ENCODE measurements around the gene KRT6A. TPM values are rescaled to one million over a fixed set of nuclear protein-coding genes. Genes with fewer than 3 reads are reported as not detected.
"Not testable (repeated sequence)": the region's sequence is repeated elsewhere in the genome, so short reads cannot be mapped to it uniquely, and the experiment has no call there.

The KRT6A gene
- total RNA-seq, 1 donor from 2014 or later = 0.62 TPM

DNA sequence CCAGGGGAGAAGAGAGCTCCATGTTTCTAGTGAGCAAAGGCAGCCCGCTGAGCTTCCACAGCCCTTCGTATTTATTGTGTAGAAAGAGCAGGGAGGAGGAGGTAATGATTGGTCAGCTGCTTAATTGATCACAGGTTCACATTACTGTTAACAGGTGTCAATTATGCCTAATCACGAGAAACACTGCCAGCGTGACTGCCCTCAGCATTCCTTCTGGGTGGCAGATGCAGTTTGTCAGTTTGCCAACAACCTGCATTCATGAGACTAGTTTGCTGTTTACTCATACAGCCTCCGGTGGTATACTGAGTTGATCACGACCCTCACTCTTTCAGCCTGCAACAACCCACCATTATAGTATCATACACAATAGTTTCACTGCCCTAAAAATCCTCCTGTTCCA is 7.5 kb upstream of the KRT6A start:
- not testable (repeated sequence) for DNase-seq

DNA sequence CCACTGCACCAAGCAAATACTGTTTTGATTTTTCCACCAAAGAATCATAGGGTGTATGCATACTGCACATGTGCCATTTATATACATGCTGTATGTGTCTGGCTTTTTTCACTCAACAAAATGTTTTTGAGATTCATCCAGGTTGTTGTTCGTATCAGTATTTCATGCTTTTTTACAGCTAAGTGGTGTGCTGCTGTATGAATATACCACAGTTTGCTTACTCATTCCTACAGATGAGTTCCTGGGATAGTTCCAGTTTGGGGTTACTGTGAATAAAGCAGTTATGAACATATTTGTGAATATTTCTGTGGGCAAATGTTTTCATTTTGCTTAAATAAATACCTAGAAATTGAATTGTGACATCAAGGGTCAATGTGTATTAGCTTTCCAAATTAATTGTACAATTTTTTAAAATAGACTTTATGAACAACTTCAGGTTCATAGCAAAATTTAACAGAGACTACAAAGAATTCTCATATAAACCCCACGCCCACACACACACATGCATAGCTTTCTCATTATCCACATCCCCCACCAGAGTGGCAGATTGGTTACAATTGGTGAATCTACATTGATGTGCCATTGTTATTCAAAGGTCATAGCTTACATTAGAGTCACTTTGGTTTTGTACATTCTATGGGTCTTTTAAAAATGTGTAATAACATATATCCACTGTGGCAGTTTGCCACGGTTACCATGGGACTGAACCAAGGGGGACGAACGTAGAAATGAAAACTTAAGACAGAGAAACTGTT is 6.9 kb upstream of the KRT6A start:
- no peak for DNase-seq

DNA sequence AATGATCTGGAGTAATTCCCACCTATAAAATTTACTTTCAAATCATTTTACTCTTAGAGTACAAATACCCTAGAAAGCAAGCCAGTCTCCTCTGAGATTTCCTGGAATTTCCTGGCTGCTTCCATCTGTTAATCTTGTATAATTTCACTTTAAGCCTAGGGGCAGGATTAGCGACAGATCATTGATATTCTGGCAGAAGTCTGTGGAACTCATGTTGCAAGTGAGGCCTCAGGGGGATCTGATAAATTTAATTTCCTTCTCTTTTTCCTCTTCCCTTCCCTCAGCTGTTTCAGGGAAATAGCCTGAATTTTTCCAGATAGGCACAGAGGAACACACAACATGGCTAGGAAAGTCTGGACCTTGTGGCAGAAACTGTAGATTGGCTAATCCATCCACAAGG is 5.9 kb upstream of the KRT6A start:
- no peak for DNase-seq

DNA sequence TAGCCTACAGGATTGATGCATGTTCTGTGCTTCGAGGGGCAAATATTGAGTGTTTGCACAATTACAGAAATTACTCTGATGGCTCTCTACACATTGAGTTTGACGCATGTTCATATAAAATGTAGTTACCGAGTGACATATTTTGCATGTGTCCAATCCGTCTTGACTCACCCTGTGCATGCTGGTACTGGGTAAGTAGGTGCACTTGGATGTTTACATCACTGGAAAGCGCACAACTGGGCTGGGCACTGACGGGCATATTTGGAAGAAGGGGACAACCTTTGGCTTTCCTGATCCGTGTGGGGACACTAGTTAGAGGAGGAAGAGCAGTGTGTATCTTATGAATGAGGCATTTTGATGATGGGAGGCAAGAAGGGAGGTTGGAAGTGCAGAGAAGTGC is 4.9 kb upstream of the KRT6A start:
- no peak for DNase-seq

DNA sequence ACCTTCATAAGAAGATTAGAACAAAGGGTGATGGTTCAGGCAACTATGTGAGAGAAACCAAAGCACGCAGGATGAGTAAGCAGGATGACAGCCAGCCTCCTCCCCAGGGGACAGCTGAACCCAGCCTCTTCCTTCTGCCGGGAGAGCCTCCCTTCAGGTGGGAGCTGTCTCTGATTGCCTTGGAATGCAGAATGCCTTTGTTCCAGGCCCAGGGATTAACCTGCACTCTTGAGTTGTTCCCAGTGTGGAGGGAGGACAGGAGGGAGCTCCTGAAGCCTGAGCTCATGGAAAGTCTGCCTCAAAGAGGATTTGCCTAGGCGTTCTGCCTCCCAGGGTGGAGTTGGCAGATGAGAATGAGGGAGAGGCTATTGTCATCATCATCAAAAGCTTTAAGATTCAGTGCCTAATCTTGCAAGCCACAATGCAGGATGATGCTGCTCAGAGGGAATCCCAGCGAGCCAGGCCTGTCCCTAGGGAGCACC is 3.6 kb upstream of the KRT6A start:
- DNase-seq = no peak

DNA sequence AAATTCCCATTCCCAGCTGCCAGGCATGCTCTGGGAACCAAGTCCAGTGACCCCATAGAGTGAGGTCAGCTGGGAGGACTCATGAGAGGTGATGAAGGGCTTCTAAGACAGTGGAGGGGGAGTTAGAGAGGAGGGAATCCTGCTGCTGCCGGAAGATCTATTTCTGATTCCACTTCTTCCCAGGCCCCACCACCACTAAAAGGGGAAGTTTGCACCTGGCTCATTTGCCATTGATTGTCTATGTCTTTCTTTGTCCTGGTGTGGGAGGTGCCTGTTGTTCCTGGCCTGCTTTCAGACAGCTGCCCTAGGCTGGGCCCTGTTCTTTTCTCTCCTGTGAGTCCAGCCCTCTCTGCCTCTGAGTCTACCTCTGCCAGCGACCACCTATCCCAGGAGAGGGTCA is 3.0 kb upstream of the KRT6A start:
- DNase-seq = no peak

DNA sequence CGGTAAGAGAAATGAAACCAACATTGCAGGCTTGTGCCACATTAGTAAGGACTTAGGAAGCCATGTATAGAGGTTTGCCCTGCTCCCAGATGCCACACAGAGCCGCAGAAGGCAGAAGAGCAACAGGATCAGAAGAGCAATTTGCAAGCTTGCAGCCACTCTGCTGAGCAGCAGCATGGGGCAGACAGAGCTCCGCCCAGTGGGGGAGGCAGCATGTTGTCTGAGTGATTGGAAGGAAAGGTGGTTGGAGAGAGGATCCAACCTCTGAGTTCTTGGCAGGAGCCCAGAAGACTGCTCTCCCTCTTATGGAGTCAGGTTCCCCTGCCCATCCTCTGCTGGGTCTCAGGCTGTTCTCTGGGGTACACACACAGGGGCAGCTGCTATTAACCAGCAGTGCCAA is 2.3 kb upstream of the KRT6A start:
- DNase-seq = no peak

DNA sequence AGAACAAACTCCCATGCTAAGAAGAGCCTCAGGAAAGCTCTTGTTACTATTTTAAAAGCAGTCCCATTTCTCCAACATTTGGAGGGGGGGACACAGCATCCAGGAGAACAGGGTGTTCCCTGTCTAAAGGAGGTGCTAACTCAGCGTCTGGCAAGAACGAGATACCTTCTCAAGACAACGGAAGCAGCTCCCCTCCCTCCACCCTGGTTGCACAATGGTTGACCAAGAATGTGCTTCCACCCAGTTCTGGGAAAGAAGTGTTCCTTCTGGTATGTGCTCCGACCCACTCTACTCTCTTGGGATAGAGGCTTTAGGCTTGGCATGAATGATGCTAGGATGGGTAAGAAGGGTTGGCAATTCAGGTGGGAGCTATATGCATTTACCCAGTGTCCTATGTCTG is 1.5 kb upstream of the KRT6A start:
- no peak for DNase-seq

DNA sequence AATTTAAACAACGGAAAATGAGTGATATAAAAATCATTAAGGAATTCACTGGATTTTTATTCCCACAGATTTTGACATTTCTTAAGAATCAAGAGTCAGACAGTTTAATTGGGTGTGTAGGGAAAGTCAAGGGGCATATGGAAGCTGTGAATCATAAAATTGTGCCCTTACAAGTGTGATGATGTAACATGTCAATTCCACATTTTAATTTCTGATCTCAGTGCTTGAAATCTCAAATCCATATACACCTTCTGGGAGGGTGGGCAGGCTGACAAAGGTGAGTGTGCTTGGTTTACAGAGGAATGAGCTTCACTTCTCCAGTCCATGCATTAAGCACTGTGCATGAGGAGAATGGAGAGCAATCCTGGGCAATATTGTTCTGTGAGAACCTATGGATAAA is 1.0 kb upstream of the KRT6A start:
- no peak for DNase-seq

DNA sequence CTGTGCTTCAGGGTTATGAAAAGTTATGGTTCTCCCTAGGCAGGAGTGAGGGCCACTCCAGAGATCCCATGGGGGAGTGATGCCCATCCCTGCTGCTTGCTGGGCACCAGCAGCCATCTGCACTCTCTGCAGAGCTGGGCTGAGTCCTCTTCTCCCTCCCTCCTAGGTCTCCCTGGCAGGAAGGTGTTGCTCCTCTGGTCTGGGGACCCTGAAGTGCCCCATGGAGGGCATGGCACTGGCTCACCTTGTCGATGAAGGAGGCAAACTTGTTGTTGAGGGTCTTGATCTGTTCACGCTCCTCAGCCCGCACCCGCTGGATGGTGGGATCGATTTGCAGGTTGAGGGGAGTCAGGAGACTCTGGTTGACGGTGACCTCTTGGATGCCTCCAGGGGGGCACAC is 652 bp downstream of the KRT6A start:
- not testable (repeated sequence) for DNase-seq

DNA sequence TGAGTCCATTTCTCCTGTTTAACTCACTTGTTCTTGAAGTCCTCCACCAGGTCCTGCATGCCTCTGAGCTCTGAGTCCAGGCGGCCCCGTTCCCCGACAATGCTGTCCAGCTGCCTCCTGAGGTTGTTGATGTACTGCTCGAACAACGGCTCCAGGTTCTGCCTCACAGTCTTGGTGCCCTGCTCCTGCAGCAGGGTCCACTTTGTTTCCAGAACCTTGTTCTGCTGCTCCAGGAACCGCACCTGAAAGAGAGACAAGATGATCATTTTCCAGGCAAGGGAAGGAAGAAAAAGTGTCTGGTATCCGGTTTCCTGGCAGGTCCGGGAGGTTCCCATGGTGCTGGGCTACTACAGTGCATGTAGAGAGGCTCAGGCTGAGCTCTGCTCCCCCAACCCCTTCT is 1.6 kb downstream of the KRT6A start:
- DNase-seq = not testable (repeated sequence)

DNA sequence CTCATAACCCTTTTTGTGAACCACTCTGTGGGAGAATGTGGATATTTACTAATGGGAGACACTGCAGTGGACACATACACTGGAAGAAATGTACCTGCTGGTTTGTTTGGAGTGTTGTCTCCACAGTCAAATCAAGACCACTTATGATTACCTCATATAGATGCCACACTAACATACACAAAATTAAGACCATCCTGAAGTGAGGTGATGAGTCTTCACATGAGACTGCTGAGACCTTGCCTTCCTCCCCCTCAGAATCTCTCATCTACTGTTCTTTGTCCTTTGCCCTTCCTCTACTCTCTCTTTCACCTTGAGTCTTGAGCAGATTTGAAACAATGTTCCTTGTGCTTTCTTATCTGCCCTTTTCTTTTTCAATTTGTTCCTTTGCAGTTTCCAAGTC is 4.3 kb downstream of the KRT6A start:
- no peak for DNase-seq

DNA sequence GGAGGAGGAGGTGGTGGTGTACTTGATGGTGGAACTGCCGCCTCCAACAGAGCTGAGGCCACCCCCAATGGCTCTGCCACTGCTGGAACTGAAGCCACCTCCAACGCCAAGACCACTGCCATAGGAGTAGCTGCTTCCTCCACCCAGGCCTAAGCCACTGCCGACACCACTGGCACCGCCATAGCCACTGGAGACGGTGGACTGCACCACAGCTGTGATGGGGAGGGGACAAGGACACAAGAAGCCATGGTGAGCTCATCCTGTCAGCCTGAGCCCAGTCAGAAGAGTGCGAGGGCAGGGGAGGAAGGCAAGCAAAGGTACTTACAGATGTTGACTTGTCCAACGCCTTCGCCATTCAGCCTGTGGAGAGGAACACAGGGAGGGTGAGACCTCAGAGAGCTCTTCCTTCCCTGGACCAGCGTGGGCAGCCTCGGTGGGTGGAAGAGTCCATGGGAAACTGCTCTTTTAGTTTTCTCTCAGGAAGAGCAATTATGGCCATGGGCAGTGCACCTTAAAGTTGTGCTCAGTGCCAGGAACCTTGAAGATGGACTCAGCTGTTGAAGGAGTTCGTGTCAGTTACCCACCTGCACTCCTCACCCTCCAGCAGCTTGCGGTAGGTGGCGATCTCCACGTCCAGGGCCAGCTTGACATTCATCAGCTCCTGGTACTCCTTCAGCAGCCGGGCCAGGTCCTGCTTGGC is 5.2 kb downstream of the KRT6A start:
- DNase-seq = not testable (repeated sequence)

DNA sequence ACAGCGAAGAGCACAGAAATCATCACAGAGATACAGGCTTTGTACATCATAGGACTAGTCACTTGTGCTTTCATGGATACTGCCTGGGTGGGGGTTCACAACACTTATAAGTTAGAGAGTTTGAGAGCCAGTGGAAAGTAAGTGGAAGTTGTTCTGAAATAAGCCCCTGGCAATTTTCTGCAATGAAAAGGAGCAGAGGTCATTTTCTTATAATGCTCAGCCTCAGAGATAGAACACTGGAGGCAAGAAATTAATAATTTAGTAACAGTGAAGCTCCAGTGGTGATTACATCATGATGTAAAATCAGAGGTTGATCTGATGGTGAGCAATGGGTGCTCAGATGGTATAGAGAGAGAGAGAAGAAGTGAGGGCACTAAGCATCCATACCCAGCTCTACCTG is 5.8 kb downstream of the KRT6A start:
- DNase-seq = no peak

DNA sequence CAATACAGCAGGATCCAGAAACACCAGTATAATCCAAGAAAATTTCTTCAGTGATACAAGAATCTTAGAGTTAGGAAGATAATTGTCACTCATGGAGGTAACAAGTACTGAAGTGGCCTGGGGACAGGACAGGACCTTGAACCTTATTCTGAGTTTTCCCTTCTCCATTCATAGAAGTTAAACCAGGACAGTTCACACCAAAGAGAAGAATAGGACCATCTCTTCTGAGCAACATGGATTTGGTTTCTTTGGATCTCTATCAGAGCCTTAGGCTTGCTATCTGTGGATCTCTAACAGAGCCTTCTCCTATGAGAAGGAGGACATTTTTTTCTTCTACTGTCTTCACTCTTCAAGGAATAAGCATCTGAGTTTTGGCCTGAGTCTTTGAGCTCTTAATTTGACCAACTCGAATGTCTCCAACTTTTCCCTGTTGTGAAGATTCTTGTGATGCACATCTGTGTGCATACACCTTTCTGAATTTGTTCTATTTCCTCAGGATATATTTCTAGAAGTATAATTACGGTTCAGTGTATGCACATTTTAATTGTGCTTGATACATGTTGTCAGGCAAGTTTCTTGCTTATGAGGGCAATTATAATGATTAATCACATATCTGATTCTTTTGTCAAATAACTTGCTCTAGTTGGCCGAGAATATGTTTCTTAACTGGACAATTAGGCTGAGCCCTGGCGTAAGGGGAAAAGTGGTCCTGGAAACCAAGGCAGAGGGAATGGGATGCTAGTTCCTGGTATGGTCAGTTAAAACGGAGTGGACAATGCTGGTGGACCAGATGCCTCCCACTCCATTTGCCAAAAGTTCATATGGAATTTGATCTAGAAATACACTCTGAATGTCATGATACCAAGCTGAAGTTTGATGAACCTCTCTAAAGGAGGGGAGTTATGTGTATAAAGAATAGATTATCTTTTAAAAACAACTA is 6.6 kb downstream of the KRT6A start:
- DNase-seq = no peak

DNA sequence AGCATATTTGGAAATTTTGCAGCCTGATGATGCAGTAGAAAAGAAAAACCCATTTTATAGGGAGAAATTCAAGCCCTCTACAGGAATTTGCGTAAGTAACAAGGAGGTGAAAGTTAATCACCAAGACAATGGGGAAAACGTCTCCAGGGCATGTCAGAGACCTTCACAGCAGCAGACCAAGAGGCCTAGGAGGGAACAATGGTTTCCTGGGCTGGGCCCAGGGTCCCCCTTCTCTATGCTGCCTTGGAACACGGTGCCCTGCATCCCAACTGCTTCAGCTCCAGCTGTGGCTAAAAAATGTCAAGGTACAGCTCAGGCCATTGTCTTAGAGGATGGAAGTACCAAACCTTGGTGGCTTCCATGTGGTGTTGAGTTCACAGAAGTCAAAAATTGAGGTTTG is 13.0 kb downstream of the KRT6A start:
- DNase-seq = no peak

DNA sequence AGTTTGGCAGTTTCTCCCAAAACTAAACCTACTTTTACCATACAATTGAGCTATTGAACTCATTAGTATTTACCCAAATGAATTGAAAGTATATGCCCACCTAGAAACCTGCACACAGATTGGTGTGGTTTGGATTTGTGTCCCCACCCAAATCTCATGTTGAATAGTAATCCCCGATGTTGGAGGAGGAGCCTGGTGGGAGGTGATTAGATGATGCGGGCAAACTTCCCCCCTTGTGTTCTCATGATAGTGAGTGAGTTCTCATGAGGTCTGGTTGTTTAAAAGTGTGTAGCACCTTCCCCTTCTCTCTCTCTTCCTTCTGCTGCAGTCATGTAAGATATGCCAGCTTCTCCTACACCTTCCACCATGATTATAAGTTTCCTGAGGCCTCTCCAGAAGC is 15.4 kb downstream of the KRT6A start:
- no peak for DNase-seq

DNA sequence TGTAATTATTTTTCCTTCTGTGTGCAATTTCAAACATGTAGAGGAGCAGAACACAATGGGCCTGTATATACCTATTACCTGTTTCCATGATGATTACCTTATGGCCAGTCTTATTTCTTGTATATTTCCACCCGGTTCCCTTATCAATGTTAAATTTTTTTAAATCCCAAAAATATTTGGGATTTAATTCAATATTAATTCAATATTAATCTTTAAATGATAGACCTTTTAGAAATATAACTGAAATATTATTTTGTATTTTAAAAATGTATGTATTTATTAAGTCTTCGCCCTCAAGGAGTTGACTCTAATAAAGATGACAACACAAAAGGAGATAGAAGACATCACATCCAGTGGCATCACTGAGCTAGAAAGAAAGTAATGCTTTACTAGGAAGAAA is 18.8 kb downstream of the KRT6A start:
- DNase-seq = no peak

DNA sequence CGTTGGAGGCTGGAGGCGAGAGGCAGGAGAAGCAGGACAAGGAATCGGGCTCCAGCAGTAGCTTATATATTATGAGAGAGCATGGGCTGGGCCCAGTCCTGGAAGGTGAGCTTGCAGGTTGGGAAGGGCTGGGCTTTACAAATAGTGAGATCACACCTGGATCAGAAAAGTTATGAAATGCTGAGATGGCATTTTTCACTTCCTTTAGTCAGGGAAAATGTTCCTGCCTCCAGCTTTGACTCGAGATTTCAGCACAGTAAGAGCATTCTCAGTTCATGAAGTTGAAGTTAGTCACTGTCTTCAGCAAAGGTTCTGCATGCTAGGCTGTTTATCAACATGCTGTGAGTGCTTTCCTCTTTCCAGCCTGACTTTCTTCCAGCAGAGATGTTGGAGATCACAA is 19.3 kb downstream of the KRT6A start, which contains the start of gene KRT6C:
KRT6C (minus strand) TSS at position 38 of the 400 bp plus-strand sequence. CDS start 68 bp downstream, outside the sequence.
- DNase-seq = no peak

DNA sequence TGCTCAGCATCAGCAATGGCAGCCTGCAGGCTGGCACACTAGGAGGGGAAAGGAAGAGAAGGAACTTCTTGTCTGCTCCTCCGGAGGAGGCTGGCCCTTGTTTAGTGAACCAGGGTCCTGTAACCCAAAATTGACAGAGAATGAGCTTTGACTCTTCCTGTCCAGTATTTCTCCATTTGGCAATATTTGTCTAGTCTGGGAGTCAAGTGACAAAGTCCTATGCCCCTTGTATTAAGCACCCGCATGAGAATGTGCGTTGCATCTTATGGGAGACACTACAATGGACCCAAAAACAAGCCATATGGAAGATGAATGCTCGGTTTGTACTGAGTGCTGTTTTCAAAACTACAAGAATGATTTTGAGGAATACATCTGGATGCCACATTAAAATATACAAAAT is 23.2 kb downstream of the KRT6A start:
- no peak for DNase-seq

DNA sequence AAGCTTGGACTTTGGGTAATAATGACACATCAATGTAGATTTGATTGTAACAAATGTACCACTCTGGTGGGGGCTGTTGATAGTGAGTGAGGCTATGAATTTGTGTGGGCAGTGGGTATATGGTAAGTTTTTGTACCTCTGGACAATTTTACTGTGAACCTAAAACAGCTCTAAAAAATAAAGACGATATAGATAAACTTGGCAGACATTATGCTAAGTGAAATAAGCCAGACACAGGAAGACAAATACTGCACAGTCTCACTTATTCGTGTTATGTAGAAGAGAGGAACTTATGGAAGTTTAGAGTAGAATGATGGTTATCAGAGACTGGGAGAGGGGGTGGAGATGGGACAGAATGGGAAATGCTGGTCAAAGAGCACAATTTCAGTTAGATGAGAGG is 28.2 kb downstream of the KRT6A start:
- DNase-seq = no peak

DNA sequence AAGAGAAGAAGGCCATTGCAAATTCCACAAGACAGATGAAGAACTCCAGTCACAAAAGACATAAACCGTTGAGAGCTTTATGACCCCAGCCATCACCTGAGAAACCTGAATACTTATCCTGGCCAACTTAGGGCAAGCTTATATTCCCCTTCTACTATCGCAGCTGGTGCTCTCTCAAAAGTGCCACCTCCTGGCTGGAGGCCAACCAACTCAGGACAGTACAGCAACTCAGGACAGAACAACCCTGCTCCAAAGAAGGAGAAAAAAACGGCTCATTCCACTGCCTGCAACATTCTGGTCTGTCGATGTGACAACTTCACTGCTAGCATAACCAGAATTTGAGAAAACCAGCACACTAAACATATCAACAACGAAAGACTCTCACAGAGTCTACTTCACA is 31.4 kb downstream of the KRT6A start:
- DNase-seq = no peak

DNA sequence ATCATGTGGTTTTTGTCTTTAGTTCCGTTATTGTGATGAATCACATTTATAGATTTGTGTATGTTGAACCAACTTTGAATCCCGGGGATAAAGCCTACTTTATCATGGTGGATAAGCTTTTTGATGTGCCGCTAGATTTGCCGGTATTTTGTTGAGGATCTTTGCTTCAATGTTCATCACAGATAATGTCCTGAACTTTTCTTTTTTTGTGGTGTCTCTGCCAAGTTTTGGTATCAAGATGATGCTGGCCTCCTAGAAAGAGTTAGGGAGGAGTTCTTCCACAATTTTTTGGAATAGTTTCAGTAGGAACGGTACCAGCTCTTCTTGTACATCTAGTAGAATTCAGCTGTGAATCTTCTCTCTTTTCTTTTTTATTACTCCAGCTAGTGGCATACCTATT is 34.2 kb downstream of the KRT6A start:
- DNase-seq = no peak
